OCI-LY1 (cell line): ENCODE measurements around the gene PANK4.

ENCODE experiments used
- H2AFZ ChIP-seq: fragments of 200-600 bp; sonication (generic), shearing (Covaris generic); 2 replicates; pipeline ENCODE4 v1.6.0; 2014; ENCODE audit warnings: antibody characterized with exemption, mild to moderate bottlenecking, low read length
- H3F3A ChIP-seq: fragments of 200-600 bp; sonication (generic), shearing (Covaris generic); 2 replicates; pipeline ENCODE4 v1.6.0; 2014; ENCODE audit warnings: mild to moderate bottlenecking, antibody characterized with exemption, low read length, moderate library complexity; ENCODE audit not compliant: insufficient read depth
- H3K27ac ChIP-seq: fragments of 200-600 bp; sonication (generic); 2 replicates; pipeline ENCODE4 v1.5.1; 2014; ENCODE audit warnings: low read length, mixed run types, mild to moderate bottlenecking, low read depth; ENCODE audit not compliant: poor library complexity, severe bottlenecking
- H3K27me3 ChIP-seq: fragments of 200-600 bp; sonication (generic); 2 replicates; pipeline ENCODE4 v1.6.0; 2014; ENCODE audit warnings: antibody characterized with exemption, mild to moderate bottlenecking, low read length, moderate library complexity; ENCODE audit not compliant: insufficient read depth
- H3K36me3 ChIP-seq: fragments of 200-600 bp; sonication (generic); 2 replicates; pipeline ENCODE4 v1.6.1; 2014; ENCODE audit warnings: mild to moderate bottlenecking, antibody characterized with exemption, low read length, moderate library complexity, mixed read lengths; ENCODE audit not compliant: insufficient read depth
- H3K4me1 ChIP-seq: fragments of 200-600 bp; sonication (generic); 2 replicates; pipeline ENCODE4 v1.5.1; 2014; ENCODE audit warnings: mild to moderate bottlenecking, low read length, moderate library complexity; ENCODE audit not compliant: insufficient read depth, severe bottlenecking
- H3K4me2 ChIP-seq: fragments of 200-600 bp; sonication (generic), shearing (Covaris generic); 2 replicates; pipeline ENCODE4 v1.6.1; 2014; ENCODE audit warnings: low read length
- H3K4me3 ChIP-seq: fragments of 200-600 bp; sonication (generic); 2 replicates; pipeline ENCODE4 v1.5.1; 2014; ENCODE audit warnings: low read length, low read depth, mild to moderate bottlenecking, mixed read lengths; ENCODE audit not compliant: poor library complexity, severe bottlenecking
- H3K79me2 ChIP-seq: fragments of 200-600 bp; shearing (Covaris generic); 2 replicates; pipeline ENCODE4 v1.6.1; 2016; ENCODE audit warnings: mixed run types, low read length, mixed read lengths; ENCODE audit not compliant: insufficient read depth
- H3K9ac ChIP-seq: fragments of 200-600 bp; sonication (generic), shearing (Covaris generic); 2 replicates; pipeline ENCODE4 v1.6.1; 2014; ENCODE audit warnings: mild to moderate bottlenecking, low read length, mixed read lengths
- H3K9me2 ChIP-seq: fragments of 200-600 bp; sonication (generic), shearing (Covaris generic); 2 replicates; pipeline ENCODE4 v1.6.1; 2014; ENCODE audit warnings: low read depth, mild to moderate bottlenecking, low read length, mixed read lengths
- H3K9me3 ChIP-seq: fragments of 200-600 bp; shearing (Covaris generic); 2 replicates; pipeline ENCODE4 v1.6.1; 2014; ENCODE audit warnings: low read length, mixed read lengths
- H4K20me1 ChIP-seq: fragments of 200-600 bp; sonication (generic), shearing (Covaris generic); 2 replicates; pipeline ENCODE4 v1.6.0; 2016; ENCODE audit warnings: mild to moderate bottlenecking, low read length; ENCODE audit not compliant: insufficient read depth
- EZH2 ChIP-seq: fragments of 200-600 bp; sonication (generic), shearing (Covaris generic); IDR thresholded peaks from 2 replicates; pipeline ENCODE4 v1.8.0; 2017; ENCODE audit warnings: borderline replicate concordance, mixed run types, mild to moderate bottlenecking, antibody characterized with exemption, low read length, moderate library complexity, mixed read lengths
- TF ChIP-seq, protein P1 (sequence below): fragments of 200-600 bp; sonication (generic), shearing (Covaris generic); IDR thresholded peaks from 2 replicates; pipeline ENCODE4 v1.5.1; 2017; ENCODE audit warnings: mild to moderate bottlenecking, antibody characterized with exemption, low read length, moderate library complexity, mixed read lengths

Gene PANK4

DNA sequence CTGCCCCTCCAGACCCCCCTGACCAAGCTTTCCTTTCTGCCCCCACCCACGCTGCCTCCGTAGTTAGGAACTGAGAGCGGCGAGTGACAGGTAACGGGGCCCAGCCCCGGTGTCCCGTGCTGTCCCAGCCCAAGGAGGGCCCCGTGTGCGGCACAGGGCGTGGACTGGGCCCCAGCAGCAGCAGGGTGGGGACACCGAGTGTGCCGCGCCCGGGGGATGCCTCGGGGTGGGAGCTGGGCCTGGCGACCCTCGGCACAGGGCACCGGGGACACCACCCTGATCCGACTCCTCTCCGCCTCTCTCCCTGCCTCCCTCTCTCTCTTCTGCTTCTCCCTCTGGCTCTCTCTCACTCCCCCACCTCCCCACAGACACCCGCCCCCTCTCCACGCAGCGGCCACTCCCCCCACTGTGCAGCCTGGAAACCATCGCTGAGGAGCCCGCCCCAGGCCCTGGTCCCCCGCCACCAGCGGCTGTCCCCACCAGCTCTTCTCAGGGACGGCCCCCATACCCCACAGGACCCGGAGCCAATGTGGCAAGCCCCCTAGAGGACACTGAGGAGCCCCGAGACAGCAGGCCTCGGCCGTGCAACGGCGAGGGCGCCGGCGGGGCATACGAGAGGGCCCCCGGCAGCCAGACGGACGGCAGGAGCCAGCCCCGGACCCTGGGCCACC, 22.7 kb downstream of the PANK4 start:
- Histone ChIP-seq H3K4me1 (no peaks in the 10 kb centered on the region), H3F3A (no peaks in the 10 kb centered on the region), H3K4me3 (no peak overlapping the region), H3K4me2 (no peak overlapping the region), H3K36me3 (peaks cover 9% of the 10 kb centered on the region), H3K27ac (no peak overlapping the region), H2AFZ (no peak overlapping the region), H3K9me2 (no peaks in the 10 kb centered on the region), H3K79me2 (no peaks in the 10 kb centered on the region), H3K27me3 (peaks cover 7% of the 10 kb centered on the region; the same call in 1 of the 2 replicates), H3K9me3 (no peaks in the 10 kb centered on the region), H3K9ac (no peak overlapping the region), H4K20me1 (no peaks in the 10 kb centered on the region)
- TF ChIP-seq, protein P1, sequence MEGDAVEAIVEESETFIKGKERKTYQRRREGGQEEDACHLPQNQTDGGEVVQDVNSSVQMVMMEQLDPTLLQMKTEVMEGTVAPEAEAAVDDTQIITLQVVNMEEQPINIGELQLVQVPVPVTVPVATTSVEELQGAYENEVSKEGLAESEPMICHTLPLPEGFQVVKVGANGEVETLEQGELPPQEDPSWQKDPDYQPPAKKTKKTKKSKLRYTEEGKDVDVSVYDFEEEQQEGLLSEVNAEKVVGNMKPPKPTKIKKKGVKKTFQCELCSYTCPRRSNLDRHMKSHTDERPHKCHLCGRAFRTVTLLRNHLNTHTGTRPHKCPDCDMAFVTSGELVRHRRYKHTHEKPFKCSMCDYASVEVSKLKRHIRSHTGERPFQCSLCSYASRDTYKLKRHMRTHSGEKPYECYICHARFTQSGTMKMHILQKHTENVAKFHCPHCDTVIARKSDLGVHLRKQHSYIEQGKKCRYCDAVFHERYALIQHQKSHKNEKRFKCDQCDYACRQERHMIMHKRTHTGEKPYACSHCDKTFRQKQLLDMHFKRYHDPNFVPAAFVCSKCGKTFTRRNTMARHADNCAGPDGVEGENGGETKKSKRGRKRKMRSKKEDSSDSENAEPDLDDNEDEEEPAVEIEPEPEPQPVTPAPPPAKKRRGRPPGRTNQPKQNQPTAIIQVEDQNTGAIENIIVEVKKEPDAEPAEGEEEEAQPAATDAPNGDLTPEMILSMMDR, result no peak
- no peak for TF ChIP-seq EZH2

DNA sequence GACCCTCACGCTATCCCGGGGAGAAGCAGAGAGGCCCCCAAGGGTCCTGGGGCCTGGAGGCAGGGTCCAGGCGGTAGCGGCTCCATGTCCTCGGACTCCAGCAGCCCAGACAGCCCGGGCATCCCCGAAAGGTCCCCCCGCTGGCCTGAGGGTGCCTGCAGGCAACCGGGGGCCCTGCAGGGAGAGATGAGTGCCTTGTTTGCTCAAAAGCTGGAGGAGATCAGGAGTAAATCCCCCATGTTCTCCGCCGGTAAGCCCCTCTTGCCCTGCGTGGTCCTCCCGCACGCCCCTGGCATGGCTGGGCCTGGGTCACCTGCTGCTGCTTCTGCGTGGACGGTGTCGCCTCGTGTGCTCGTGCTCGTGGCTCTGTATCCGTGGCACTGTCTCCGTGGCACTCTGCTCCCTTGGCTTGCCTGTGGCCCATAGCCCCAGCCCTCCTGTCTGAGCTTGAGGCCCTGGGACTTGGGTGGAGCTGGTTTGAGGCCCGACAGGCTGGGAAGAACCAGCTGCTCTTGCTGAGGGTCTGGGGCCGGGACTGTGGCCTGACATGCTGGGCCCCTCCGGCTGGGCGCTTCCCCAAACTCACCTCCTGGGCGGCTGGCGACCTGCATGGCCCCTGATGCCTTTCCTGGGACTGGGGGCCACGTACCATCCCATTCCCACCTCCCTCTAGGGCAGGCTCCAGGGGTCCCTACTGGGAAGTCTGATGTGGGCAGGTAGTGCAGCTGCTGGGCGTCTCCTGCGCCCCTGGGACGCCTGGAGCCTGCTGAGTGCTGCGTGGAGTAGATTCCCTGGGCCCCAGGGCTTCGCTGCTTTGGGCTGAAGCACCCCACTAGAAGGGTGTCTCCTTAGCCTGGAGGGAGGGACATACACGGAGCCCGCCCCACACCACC, 23.5 kb downstream of the PANK4 start:
- TF ChIP-seq EZH2, result no peak
- TF ChIP-seq, protein P1, result no peak
- Histone ChIP-seq H3K4me2 (no peak overlapping the region), H3K9me2 (no peaks in the 10 kb centered on the region)

DNA sequence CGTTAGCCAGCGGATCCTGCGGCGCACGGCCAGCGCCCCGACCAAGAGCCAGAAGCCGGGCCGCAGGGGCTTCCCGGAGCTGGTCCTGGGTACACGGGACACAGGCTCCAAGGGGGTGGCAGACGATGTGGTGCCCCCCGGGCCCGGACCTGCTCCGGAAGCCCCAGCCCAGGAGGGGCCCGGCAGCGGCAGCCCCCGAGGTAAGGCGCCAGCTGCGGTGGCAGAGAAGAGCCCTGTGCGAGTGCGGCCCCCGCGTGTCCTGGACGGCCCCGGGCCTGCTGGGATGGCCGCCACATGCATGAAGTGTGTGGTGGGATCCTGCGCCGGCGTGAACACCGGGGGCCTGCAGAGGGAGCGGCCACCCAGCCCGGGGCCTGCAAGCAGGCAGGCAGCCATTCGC, 24.2 kb downstream of the PANK4 start:
- H3K4me3 ChIP-seq, result no peak overlapping the region
- H3K27me3 ChIP-seq, result peaks cover 8% of the 10 kb centered on the region; the same call in 1 of the 2 replicates
- no peaks in the 10 kb centered on the region for H3K36me3 ChIP-seq
- H3K9ac ChIP-seq, result no peak overlapping the region
- TF ChIP-seq, protein P1, result no peak
- no peak for TF ChIP-seq EZH2
- H3K4me1 ChIP-seq, result no peaks in the 10 kb centered on the region
- H3K27ac ChIP-seq, result no peak overlapping the region
- H3K9me2 ChIP-seq, result no peaks in the 10 kb centered on the region
- H3K9me3 ChIP-seq, result no peaks in the 10 kb centered on the region
- no peaks in the 10 kb centered on the region for H3K79me2 ChIP-seq
- no peak overlapping the region for H3K4me2 ChIP-seq
- H3F3A ChIP-seq, result no peaks in the 10 kb centered on the region
- H4K20me1 ChIP-seq, result no peaks in the 10 kb centered on the region
- no peak overlapping the region for H2AFZ ChIP-seq

More for the DNA sequence above, 23.5 kb downstream of the PANK4 start:
- no peaks in the 10 kb centered on the region for H4K20me1 ChIP-seq
- H3K4me1 ChIP-seq, result no peaks in the 10 kb centered on the region
- H3K4me3 ChIP-seq, result no peak overlapping the region
- no peak overlapping the region for H2AFZ ChIP-seq
- peaks cover 7% of the 10 kb centered on the region; the same call in 1 of the 2 replicates for H3K27me3 ChIP-seq
- no peaks in the 10 kb centered on the region for H3F3A ChIP-seq
- H3K36me3 ChIP-seq, result peaks cover 5% of the 10 kb centered on the region; the same call in 1 of the 2 replicates
- H3K79me2 ChIP-seq, result no peaks in the 10 kb centered on the region
- H3K9me3 ChIP-seq, result no peaks in the 10 kb centered on the region
- H3K27ac ChIP-seq, result no peak overlapping the region
- no peak overlapping the region for H3K9ac ChIP-seq
